ENCODE data around the gene GPC5. TPM values are rescaled to one million over a fixed set of nuclear protein-coding genes. Genes with fewer than 3 reads are reported as not detected.

GPC5 gene
- total RNA-seq, 2 donors from 2014 or later: 0.22 to 0.51 TPM

DNA sequence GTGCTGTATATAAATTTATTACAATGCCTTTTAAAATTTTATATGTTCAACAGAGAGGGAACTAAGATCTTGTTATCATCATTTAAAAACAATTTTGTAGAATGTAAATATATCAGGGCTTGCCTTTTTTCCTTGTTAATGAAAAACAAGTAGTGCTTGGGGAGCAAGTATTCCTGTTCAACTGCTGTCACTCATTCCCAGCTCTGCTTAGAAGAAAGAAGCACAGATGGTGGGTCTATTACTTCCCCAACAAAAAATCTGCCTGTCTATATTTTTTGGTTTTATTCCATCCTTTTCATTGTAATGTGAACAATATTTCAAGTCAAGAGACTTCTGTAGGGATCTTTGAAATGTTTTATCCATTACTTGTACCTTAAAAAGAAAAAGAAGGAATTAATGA is 503.9 kb downstream of the GPC5 start:
- H3K36me3 Mint-ChIP-seq (ENCODE audit: low read depth): no peaks in the 10 kb centered on the region
- no peak for DNase-seq
- H3K27me3 ChIP-seq (ENCODE audit: control insufficient read depth, insufficient read depth, low read length, poor library complexity, severe bottlenecking): no peaks in the 10 kb centered on the region
- H3K27me3 Mint-ChIP-seq (ENCODE audit: insufficient read depth): no peaks in the 10 kb centered on the region
- H3K4me3 ChIP-seq (ENCODE audit: low read length): no peak overlapping the region
- no peak for TF ChIP-seq CTCF (conservative IDR thresholded peaks at IDR 0.05)
- no peaks in the 10 kb centered on the region for H3K9me3 ChIP-seq (ENCODE audit: control insufficient read depth, low read length)
- H3K9ac ChIP-seq (ENCODE audit: extremely low read depth, low read length, poor library complexity, severe bottlenecking): no peak overlapping the region
- H3K27ac Mint-ChIP-seq: no peak overlapping the region
- no peaks in the 10 kb centered on the region for H3K4me1 ChIP-seq (ENCODE audit: control insufficient read depth, insufficient read depth, low read length)
- no peak overlapping the region for H3K27ac ChIP-seq (ENCODE audit: low read depth, low read length)
- no peak overlapping the region for H3K4me3 Mint-ChIP-seq
- no peaks in the 10 kb centered on the region for H3K4me1 Mint-ChIP-seq
- H3K9me3 Mint-ChIP-seq: no peaks in the 10 kb centered on the region
- no peaks in the 10 kb centered on the region for H3K36me3 ChIP-seq (ENCODE audit: control insufficient read depth, insufficient read depth, low read length)

DNA sequence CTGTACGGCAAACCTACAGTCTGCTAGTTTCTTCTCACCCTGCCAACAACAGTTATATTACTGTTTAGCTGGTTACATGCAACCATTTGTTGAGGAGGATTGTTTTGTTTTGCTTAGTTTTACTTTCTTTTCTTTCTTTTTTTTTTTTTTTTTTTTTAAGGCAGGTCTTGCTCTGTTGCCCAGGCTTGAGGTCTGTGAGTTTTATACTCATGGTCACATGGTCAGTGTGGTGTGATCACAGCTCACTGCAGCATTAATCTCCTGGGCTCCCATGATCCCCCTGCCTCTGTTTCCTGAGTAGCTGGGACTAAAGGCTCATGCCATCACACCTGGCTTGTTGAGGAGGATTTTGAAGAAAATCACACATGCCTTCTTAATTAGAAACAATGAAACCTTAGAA is 505.6 kb downstream of the GPC5 start:
- no CpG with 5 or more reads among the region's 1 CpG for WGBS, 2 experiments (ENCODE audit: insufficient coverage in 1 of 2, insufficient read length in 1 of 2)
- H3K36me3 Mint-ChIP-seq (ENCODE audit: low read depth): no peaks in the 10 kb centered on the region
- H3K27ac ChIP-seq (ENCODE audit: low read depth, low read length): no peak overlapping the region
- H3K4me1 Mint-ChIP-seq: no peaks in the 10 kb centered on the region
- H3K9ac ChIP-seq (ENCODE audit: extremely low read depth, low read length, poor library complexity, severe bottlenecking): no peak overlapping the region
- H3K4me3 Mint-ChIP-seq: no peak overlapping the region
- TF ChIP-seq CTCF (conservative IDR thresholded peaks at IDR 0.05): no peak
- no peaks in the 10 kb centered on the region for H3K36me3 ChIP-seq (ENCODE audit: control insufficient read depth, insufficient read depth, low read length)
- no peaks in the 10 kb centered on the region for H3K4me1 ChIP-seq (ENCODE audit: control insufficient read depth, insufficient read depth, low read length)
- no peaks in the 10 kb centered on the region for H3K9me3 Mint-ChIP-seq
- H3K27ac Mint-ChIP-seq: no peak overlapping the region
- DNase-seq: no peak
- H3K27me3 Mint-ChIP-seq (ENCODE audit: insufficient read depth): no peaks in the 10 kb centered on the region
- no peak overlapping the region for H3K4me3 ChIP-seq (ENCODE audit: low read length)
- no peaks in the 10 kb centered on the region for H3K27me3 ChIP-seq (ENCODE audit: control insufficient read depth, insufficient read depth, low read length, poor library complexity, severe bottlenecking)
- H3K9me3 ChIP-seq (ENCODE audit: control insufficient read depth, low read length): no peaks in the 10 kb centered on the region

DNA sequence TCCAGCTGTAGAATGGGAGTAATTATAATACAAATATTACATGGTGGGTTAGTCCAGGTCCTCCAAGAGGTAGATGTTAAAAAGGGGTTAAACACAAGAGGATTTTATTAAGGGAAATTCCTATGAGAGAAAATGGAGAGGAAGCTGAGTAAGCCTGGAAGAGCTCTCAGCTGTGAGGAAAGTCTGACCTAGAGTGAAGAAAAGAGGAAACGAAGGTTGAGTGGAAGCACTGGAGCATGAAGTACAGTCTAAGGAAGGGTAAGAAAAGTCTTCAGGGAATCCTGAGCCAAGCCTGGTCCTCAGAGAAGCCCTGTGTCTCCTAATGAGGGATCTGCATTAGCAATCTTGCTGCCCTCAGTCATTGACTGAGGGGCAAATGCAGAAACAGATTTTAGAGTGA is 506.2 kb downstream of the GPC5 start:
- no peak overlapping the region for H3K4me3 Mint-ChIP-seq
- TF ChIP-seq CTCF (conservative IDR thresholded peaks at IDR 0.05): no peak
- no peak for DNase-seq
- Histone ChIP-seq H3K27ac (ENCODE audit: low read depth, low read length) (no peak overlapping the region), H3K9ac (ENCODE audit: extremely low read depth, low read length, poor library complexity, severe bottlenecking) (no peak overlapping the region), H3K4me3 (ENCODE audit: low read length) (no peak overlapping the region), H3K9me3 (ENCODE audit: control insufficient read depth, low read length) (no peaks in the 10 kb centered on the region), H3K4me1 (ENCODE audit: control insufficient read depth, insufficient read depth, low read length) (no peaks in the 10 kb centered on the region), H3K36me3 (ENCODE audit: control insufficient read depth, insufficient read depth, low read length) (no peaks in the 10 kb centered on the region), H3K27me3 (ENCODE audit: control insufficient read depth, insufficient read depth, low read length, poor library complexity, severe bottlenecking) (no peaks in the 10 kb centered on the region)
- no peaks in the 10 kb centered on the region for H3K4me1 Mint-ChIP-seq
- H3K36me3 Mint-ChIP-seq (ENCODE audit: low read depth): no peaks in the 10 kb centered on the region
- H3K27me3 Mint-ChIP-seq (ENCODE audit: insufficient read depth): no peaks in the 10 kb centered on the region
- H3K9me3 Mint-ChIP-seq: no peaks in the 10 kb centered on the region
- 94 to 100% methylated on average over 1 of the region's 1 CpG for WGBS, 2 experiments (ENCODE audit: insufficient coverage in 1 of 2, insufficient read length in 1 of 2)
- H3K27ac Mint-ChIP-seq: no peak overlapping the region
